IPS-18a (cell line): Measurements from ENCODE around the gene AMBN.

Experiments used
- H3K27ac ChIP-seq: one replicate; pipeline ENCODE4 v1.5.1; 2013; ENCODE audit warnings: low read length
- H3K27me3 ChIP-seq: one replicate; pipeline ENCODE4 v1.6.1; 2013; ENCODE audit warnings: mild to moderate bottlenecking, low read length; ENCODE audit not compliant: control insufficient read depth, insufficient read depth
- H3K36me3 ChIP-seq: one replicate; pipeline ENCODE4 v1.6.1; 2013; ENCODE audit warnings: low read depth, low read length; ENCODE audit not compliant: control insufficient read depth
- H3K4me1 ChIP-seq: one replicate; pipeline ENCODE4 v1.6.1; 2013; ENCODE audit warnings: low read depth, low read length; ENCODE audit not compliant: control insufficient read depth
- H3K4me3 ChIP-seq: one replicate; pipeline ENCODE4 v1.5.1; 2013; ENCODE audit warnings: low read length
- H3K9ac ChIP-seq: one replicate; pipeline ENCODE4 v1.6.1; 2013; ENCODE audit warnings: mild to moderate bottlenecking, low read length, moderate library complexity
- H3K9me3 ChIP-seq: one replicate; pipeline ENCODE4 v1.6.1; 2013; ENCODE audit warnings: low read depth, low read length; ENCODE audit not compliant: control insufficient read depth

Gene AMBN

GRCh38 chr4:70591955-70592582 lies at the start of gene AMBN:
Gene AMBN, plus strand, starts transcription at chr4:70592256. Its CDS starts 103 bp downstream, at chr4:70592359.
- no peaks in the 10 kb centered on the region for H3K36me3 ChIP-seq
- no peaks in the 10 kb centered on the region for H3K9me3 ChIP-seq
- no peaks in the 10 kb centered on the region for H3K27me3 ChIP-seq
- H3K4me1 ChIP-seq: no peaks in the 10 kb centered on the region
- H3K9ac ChIP-seq: no peak within 1 kb of the TSS
- H3K27ac ChIP-seq: no peak within 1 kb of the TSS
- H3K4me3 ChIP-seq: no peak within 1 kb of the TSS

- H3K36me3 ChIP-seq: no peaks in the 10 kb centered on the region
- H3K9ac ChIP-seq: no peak overlapping the region
- no peaks in the 10 kb centered on the region for H3K4me1 ChIP-seq
- no peaks in the 10 kb centered on the region for H3K9me3 ChIP-seq
- H3K4me3 ChIP-seq: no peak overlapping the region
- H3K27me3 ChIP-seq: no peaks in the 10 kb centered on the region
- no peak overlapping the region for H3K27ac ChIP-seq
Observed at GRCh38 chr4:70544279-70544868, 47.7 kb upstream of the AMBN start.

GRCh38 chr4:70556856-70557255 lies 35.2 kb upstream of the AMBN start:
- H3K9me3 ChIP-seq: no peaks in the 10 kb centered on the region
- no peak overlapping the region for H3K9ac ChIP-seq
- H3K36me3 ChIP-seq: no peaks in the 10 kb centered on the region
- H3K4me3 ChIP-seq: no peak overlapping the region
- H3K4me1 ChIP-seq: no peaks in the 10 kb centered on the region
- no peak overlapping the region for H3K27ac ChIP-seq
- H3K27me3 ChIP-seq: no peaks in the 10 kb centered on the region

DNA sequence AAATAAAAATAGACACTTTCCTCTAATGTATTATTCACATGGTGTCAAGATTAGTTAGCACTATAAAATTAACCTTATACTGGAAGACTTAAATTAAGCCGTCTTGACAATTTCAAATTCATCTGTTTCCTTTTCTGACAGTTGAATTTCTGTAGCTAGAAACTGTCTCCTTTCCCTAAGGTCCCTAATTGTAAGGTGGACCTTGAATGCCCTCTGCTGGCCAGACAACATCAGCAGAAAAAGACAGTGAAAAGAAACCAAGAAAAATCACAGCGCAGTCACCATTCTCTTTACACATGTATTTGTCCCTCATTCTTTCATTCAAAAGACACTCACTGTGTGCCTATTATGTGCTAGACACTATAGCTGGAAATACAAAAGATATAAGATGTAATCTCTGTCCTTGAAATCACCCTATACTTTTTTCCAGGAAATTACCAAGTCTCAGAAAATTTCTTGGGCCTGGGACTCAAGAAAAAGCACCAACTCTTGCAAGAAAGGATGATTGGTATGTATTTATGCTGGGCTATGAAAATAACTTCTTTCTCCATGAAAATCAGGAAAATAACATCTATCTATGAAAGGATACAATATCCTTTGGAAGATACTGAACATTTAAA lies 32.7 kb upstream of the AMBN start:
- Histone ChIP-seq H3K27me3 (no peaks in the 10 kb centered on the region), H3K4me3 (no peak overlapping the region), H3K9me3 (no peaks in the 10 kb centered on the region), H3K27ac (no peak overlapping the region), H3K4me1 (no peaks in the 10 kb centered on the region), H3K9ac (no peak overlapping the region), H3K36me3 (no peaks in the 10 kb centered on the region)

GRCh38 chr4:70559924-70560323 lies 32.1 kb upstream of the AMBN start:
- H3K36me3 ChIP-seq: no peaks in the 10 kb centered on the region
- H3K27me3 ChIP-seq: no peaks in the 10 kb centered on the region
- no peaks in the 10 kb centered on the region for H3K9me3 ChIP-seq
- no peak overlapping the region for H3K4me3 ChIP-seq
- no peak overlapping the region for H3K9ac ChIP-seq
- no peak overlapping the region for H3K27ac ChIP-seq
- no peaks in the 10 kb centered on the region for H3K4me1 ChIP-seq

DNA sequence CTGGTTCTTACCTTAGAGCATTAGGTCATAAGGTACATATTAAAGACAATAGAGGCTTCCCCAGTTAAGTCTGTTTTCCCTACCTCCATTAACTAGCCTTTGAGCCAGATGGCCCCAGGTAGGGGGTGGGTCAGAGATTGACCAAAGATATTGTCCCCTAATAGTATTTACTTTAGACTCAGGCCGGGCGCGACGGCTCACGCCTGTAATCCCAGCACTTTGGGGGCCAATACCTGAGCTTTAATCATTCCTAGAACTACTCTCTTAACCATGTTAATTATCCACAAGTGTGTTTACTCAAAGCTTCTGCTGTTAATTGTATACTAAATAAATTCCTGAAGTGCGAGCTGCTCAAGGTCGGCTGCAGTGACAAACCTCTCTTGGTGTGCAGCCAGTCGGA lies 28.0 kb upstream of the AMBN start:
- Histone ChIP-seq H3K27ac (no peak overlapping the region), H3K27me3 (no peaks in the 10 kb centered on the region), H3K4me3 (no peak overlapping the region), H3K4me1 (no peaks in the 10 kb centered on the region), H3K9me3 (no peaks in the 10 kb centered on the region), H3K9ac (no peak overlapping the region), H3K36me3 (no peaks in the 10 kb centered on the region)

GRCh38 chr4:70570796-70571195 lies 21.3 kb upstream of the AMBN start:
- Histone ChIP-seq H3K9ac (no peak overlapping the region), H3K9me3 (no peaks in the 10 kb centered on the region), H3K4me1 (no peaks in the 10 kb centered on the region), H3K36me3 (no peaks in the 10 kb centered on the region), H3K27me3 (no peaks in the 10 kb centered on the region), H3K4me3 (no peak overlapping the region), H3K27ac (no peak overlapping the region)

DNA sequence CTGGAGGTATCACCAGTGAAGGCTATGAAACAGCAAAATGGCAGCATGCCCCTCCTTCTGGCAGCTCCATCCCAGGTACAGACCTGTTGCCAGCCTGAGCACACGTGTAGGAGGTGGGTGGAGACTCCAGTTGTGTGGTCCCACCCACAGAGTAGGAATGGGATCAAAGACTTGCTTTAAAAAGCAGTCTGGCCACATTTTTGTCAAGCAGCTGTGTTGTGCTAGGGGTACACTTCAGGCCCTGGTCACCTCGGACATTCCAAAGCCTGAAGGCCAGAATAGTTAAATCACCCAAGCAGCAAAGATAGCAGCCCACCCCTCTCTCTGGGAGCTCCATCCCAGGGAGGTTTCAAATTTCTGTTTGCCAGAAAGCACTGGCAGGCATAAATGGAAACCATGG lies 20.3 kb upstream of the AMBN start:
- no peaks in the 10 kb centered on the region for H3K9me3 ChIP-seq
- no peak overlapping the region for H3K9ac ChIP-seq
- H3K4me3 ChIP-seq: no peak overlapping the region
- H3K27ac ChIP-seq: no peak overlapping the region
- no peaks in the 10 kb centered on the region for H3K27me3 ChIP-seq
- H3K4me1 ChIP-seq: no peaks in the 10 kb centered on the region
- no peaks in the 10 kb centered on the region for H3K36me3 ChIP-seq

GRCh38 chr4:70575964-70576363 lies 16.1 kb upstream of the AMBN start:
- Histone ChIP-seq H3K4me1 (no peaks in the 10 kb centered on the region), H3K27ac (no peak overlapping the region), H3K9me3 (no peaks in the 10 kb centered on the region), H3K36me3 (no peaks in the 10 kb centered on the region), H3K27me3 (no peaks in the 10 kb centered on the region), H3K9ac (no peak overlapping the region), H3K4me3 (no peak overlapping the region)

DNA sequence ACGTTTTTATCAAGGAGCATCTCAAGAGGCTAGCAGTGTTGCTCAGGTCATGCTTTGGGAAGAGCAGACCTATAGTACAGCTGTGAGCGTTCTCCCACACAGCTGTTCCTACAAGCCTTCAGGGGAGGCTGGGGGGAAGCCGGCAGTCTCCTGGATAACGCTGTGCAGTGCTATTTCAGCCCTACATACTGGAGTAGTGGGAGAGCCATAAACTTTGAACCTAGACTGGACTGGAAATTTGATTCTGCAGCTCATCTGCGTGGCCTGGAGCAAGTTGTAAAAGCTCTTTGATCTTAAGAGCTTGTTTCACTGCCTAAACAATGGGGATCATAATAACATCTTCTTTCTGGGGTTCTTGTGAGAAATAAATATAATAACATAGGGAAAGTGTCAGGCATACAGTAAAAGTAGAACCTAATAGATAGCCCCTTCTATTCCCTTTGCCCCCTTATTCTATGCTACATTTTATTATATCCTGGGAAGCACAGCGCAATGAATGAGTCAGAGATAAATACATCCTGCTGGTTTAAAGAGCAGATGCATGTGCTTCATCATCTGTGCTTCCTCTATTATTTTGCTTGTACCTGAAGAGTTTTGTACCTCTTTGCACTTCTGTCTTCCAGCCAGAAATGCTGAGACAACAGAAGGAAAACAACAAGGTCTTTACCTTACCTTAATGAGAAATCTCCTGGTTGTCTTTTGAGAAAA lies 14.7 kb upstream of the AMBN start:
- no peaks in the 10 kb centered on the region for H3K4me1 ChIP-seq
- H3K27me3 ChIP-seq: no peaks in the 10 kb centered on the region
- no peak overlapping the region for H3K27ac ChIP-seq
- no peak overlapping the region for H3K9ac ChIP-seq
- H3K4me3 ChIP-seq: no peak overlapping the region
- no peaks in the 10 kb centered on the region for H3K36me3 ChIP-seq
- no peaks in the 10 kb centered on the region for H3K9me3 ChIP-seq

GRCh38 chr4:70581980-70582379 lies 10.1 kb upstream of the AMBN start:
- Histone ChIP-seq H3K27ac (no peak overlapping the region), H3K4me3 (no peak overlapping the region), H3K9ac (no peak overlapping the region), H3K9me3 (no peaks in the 10 kb centered on the region), H3K27me3 (no peaks in the 10 kb centered on the region), H3K4me1 (no peaks in the 10 kb centered on the region), H3K36me3 (no peaks in the 10 kb centered on the region)
